Suprapubic skin (tissue), 4 donors: ENCODE measurements around the gene LYSMD4. TPM values are rescaled to one million over a fixed set of nuclear protein-coding genes. Genes with fewer than 3 reads are reported as not detected.

Experiments
- DNase-seq, 2 donors: peaks; one replicate each; pipeline ENCODE4 v3.0.0-alpha.2; 2019; ENCODE audit warnings: low spot score in 2 of 2
- H3K27ac ChIP-seq: fragments of 200-600 bp; sonication (generic); one replicate; pipeline ENCODE4 v1.5.1; 2019
- H3K27me3 ChIP-seq: fragments of 200-600 bp; sonication (generic); one replicate; pipeline ENCODE4 v1.5.1; 2019
- H3K36me3 ChIP-seq: fragments of 200-600 bp; sonication (generic); one replicate; pipeline ENCODE4 v1.5.1; 2019
- H3K4me1 ChIP-seq: fragments of 200-600 bp; sonication (generic); one replicate; pipeline ENCODE4 v1.5.1; 2019
- H3K4me3 ChIP-seq: fragments of 200-600 bp; sonication (generic); one replicate; pipeline ENCODE4 v1.5.1; 2019; ENCODE audit warnings: mild to moderate bottlenecking
- H3K9me3 ChIP-seq: fragments of 200-600 bp; sonication (generic); one replicate; pipeline ENCODE4 v1.5.1; 2019
- EP300 ChIP-seq: sonication (generic); formaldehyde crosslinking; IDR thresholded peaks from one replicate; pipeline ENCODE4 v1.6.1; 2017; ENCODE audit warnings: antibody characterized with exemption
- POLR2A ChIP-seq, 2 donors: fragments of 450-650 bp; IDR thresholded peaks; one replicate each; pipeline ENCODE4 v1.6.1; 2017; ENCODE audit warnings: antibody characterized with exemption in 2 of 2, mild to moderate bottlenecking in 2 of 2, moderate library complexity in 2 of 2
- POLR2AphosphoS5 ChIP-seq, 3 donors: sonication (generic); formaldehyde crosslinking; IDR thresholded peaks; one replicate each; pipeline ENCODE4 v1.6.1; 2017; ENCODE audit warnings: antibody characterized with exemption in 3 of 3
- WGBS: methylation state at CpG from one replicate; pipeline ENCODE4 v1.1.5; 2018; 5-methylcytosine and 5-hydroxymethylcytosine counted together
- total RNA-seq, 4 donors: library from RNA; depleted of rRNA; stranded (reverse); fragments of >200 nt; gene quantifications; one replicate each; pipeline ENCODE4 v1.1.0, GENCODE V29; 2016
- TF ChIP-seq, protein P1 (sequence below), 2 donors: fragments of 200-600 bp in 1 of 2; fragments of 450-650 bp in 1 of 2; sonication (generic) in 1 of 2; IDR thresholded peaks; one replicate each; pipeline ENCODE4 v1.5.1; 2016 to 2019; ENCODE audit warnings: antibody characterized with exemption in 2 of 2, mild to moderate bottlenecking in 1 of 2, moderate library complexity in 1 of 2

LYSMD4 gene
- total RNA-seq, 4 donors from 2014 or later = 19.7 to 52.8 (median 35.0) TPM

- WGBS = 65% methylated on average over 20 of the region's 26 CpGs
- Histone ChIP-seq H3K27ac (peak overlapping the region; percentile 97), H3K36me3 (peaks cover 24% of the 10 kb centered on the region), H3K9me3 (no peaks in the 10 kb centered on the region), H3K4me3 (peak overlapping the region; percentile 99), H3K27me3 (no peaks in the 10 kb centered on the region), H3K4me1 (peaks cover 31% of the 10 kb centered on the region)
- no peak for DNase-seq
- TF ChIP-seq POLR2A (IDR thresholded peaks at IDR 0.05) (no peak), EP300 (no peak), POLR2AphosphoS5 (IDR thresholded peaks at IDR 0.05) (no peak)
- TF ChIP-seq, protein P1, sequence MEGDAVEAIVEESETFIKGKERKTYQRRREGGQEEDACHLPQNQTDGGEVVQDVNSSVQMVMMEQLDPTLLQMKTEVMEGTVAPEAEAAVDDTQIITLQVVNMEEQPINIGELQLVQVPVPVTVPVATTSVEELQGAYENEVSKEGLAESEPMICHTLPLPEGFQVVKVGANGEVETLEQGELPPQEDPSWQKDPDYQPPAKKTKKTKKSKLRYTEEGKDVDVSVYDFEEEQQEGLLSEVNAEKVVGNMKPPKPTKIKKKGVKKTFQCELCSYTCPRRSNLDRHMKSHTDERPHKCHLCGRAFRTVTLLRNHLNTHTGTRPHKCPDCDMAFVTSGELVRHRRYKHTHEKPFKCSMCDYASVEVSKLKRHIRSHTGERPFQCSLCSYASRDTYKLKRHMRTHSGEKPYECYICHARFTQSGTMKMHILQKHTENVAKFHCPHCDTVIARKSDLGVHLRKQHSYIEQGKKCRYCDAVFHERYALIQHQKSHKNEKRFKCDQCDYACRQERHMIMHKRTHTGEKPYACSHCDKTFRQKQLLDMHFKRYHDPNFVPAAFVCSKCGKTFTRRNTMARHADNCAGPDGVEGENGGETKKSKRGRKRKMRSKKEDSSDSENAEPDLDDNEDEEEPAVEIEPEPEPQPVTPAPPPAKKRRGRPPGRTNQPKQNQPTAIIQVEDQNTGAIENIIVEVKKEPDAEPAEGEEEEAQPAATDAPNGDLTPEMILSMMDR (IDR thresholded peaks at IDR 0.05) = no peak
These were observed 1.7 kb downstream of the LYSMD4 start for GRCh38 chr15:99731336-99732123.

GRCh38 chr15:99729920-99730319, 3.3 kb downstream of the LYSMD4 start:
- Histone ChIP-seq H3K36me3 (peaks cover 30% of the 10 kb centered on the region), H3K4me1 (peaks cover 31% of the 10 kb centered on the region), H3K27me3 (no peaks in the 10 kb centered on the region), H3K9me3 (no peaks in the 10 kb centered on the region), H3K27ac (no peak overlapping the region), H3K4me3 (no peak overlapping the region)
- TF ChIP-seq POLR2AphosphoS5 (IDR thresholded peaks at IDR 0.05) (no peak), POLR2A (IDR thresholded peaks at IDR 0.05) (no peak)
- TF ChIP-seq, protein P1 (IDR thresholded peaks at IDR 0.05) = peak; percentile 0 to 10
- 41% methylated on average over 3 of the region's 3 CpGs for WGBS
- DNase-seq = no peak

GRCh38 chr15:99729327-99729726, 3.9 kb downstream of the LYSMD4 start:
- 95% methylated on average over 8 of the region's 11 CpGs for whole genome bisulfite sequencing
- TF ChIP-seq POLR2A (IDR thresholded peaks at IDR 0.05) (no peak), POLR2AphosphoS5 (IDR thresholded peaks at IDR 0.05) (no peak), EP300 (no peak)
- TF ChIP-seq, protein P1 (IDR thresholded peaks at IDR 0.05) = no peak
- no peak overlapping the region for H3K4me3 ChIP-seq

DNA sequence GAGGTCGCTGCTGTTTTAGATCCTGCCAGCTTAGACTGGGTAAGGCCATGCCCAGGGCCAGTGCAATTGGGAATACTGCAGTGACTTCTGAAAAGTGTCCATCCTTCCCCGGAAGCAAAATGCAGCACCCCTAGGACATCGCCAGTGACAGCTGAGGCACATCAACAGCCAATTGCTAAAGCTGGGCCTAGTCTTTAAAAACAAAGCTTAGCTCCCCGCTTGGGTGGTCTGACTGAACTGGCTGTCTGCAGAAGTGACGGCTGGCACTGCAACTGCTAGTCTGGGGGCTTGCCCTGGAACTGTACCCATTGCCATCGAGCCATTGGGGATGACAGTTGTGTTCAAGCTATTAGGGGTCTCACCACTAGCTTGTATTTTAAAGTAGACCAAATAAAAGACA, 4.3 kb downstream of the LYSMD4 start:
- H3K4me3 ChIP-seq = no peak overlapping the region
- no peaks in the 10 kb centered on the region for H3K9me3 ChIP-seq
- no peak overlapping the region for H3K27ac ChIP-seq
- TF ChIP-seq POLR2A (IDR thresholded peaks at IDR 0.05) = no peak
- TF ChIP-seq POLR2AphosphoS5 (IDR thresholded peaks at IDR 0.05) = no peak
- TF ChIP-seq, protein P1 (IDR thresholded peaks at IDR 0.05) = no peak
- no peak for TF ChIP-seq EP300
- WGBS = 88% methylated on average over 3 of the region's 6 CpGs
- H3K27me3 ChIP-seq = no peaks in the 10 kb centered on the region
- H3K4me1 ChIP-seq = peaks cover 30% of the 10 kb centered on the region
- no peak for DNase-seq
- H3K36me3 ChIP-seq = peaks cover 30% of the 10 kb centered on the region

More at GRCh38 chr15:99729327-99729726, 3.9 kb downstream of the LYSMD4 start:
- no peak for DNase-seq
- H3K36me3 ChIP-seq = peaks cover 30% of the 10 kb centered on the region
- H3K9me3 ChIP-seq = no peaks in the 10 kb centered on the region
- H3K27ac ChIP-seq = no peak overlapping the region
- H3K27me3 ChIP-seq = no peaks in the 10 kb centered on the region
- H3K4me1 ChIP-seq = peaks cover 31% of the 10 kb centered on the region

- Histone ChIP-seq H3K36me3 (peaks cover 30% of the 10 kb centered on the region), H3K27ac (no peak overlapping the region), H3K4me1 (peaks cover 25% of the 10 kb centered on the region), H3K4me3 (no peak overlapping the region), H3K9me3 (no peaks in the 10 kb centered on the region), H3K27me3 (no peaks in the 10 kb centered on the region)
- TF ChIP-seq POLR2AphosphoS5 (IDR thresholded peaks at IDR 0.05) (no peak), POLR2A (IDR thresholded peaks at IDR 0.05) (no peak), EP300 (no peak)
- TF ChIP-seq, protein P1 (IDR thresholded peaks at IDR 0.05) = no peak
- no peak for DNase-seq
- 76% methylated on average over 7 of the region's 7 CpGs for WGBS
These were observed 5.5 kb downstream of the LYSMD4 start for GRCh38 chr15:99727733-99728132.
